Measurements from ENCODE around the gene ITGA4.

DNA sequence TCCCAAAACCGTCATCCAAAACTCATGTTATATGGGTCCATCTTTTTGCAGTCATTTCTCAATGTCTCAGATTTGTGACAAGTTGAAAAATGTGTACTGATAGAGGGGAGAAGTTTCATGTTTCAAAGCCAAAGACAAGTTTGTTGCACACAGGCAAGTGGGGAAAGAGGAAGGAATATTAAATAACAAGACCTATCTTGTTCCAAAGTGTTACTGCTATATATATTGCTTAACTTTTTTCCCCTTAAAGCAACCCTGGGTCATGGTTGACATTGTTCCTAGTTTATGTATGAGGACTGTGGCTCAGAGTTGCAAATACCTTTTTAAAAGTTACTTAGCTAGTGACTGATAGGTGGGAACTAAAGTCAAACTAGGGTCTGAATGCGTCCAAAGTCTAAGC is 1.7 kb downstream of the ITGA4 start:
- TF ChIP-seq, protein P1, sequence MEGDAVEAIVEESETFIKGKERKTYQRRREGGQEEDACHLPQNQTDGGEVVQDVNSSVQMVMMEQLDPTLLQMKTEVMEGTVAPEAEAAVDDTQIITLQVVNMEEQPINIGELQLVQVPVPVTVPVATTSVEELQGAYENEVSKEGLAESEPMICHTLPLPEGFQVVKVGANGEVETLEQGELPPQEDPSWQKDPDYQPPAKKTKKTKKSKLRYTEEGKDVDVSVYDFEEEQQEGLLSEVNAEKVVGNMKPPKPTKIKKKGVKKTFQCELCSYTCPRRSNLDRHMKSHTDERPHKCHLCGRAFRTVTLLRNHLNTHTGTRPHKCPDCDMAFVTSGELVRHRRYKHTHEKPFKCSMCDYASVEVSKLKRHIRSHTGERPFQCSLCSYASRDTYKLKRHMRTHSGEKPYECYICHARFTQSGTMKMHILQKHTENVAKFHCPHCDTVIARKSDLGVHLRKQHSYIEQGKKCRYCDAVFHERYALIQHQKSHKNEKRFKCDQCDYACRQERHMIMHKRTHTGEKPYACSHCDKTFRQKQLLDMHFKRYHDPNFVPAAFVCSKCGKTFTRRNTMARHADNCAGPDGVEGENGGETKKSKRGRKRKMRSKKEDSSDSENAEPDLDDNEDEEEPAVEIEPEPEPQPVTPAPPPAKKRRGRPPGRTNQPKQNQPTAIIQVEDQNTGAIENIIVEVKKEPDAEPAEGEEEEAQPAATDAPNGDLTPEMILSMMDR (IDR thresholded peaks at IDR 0.05): no peak
- TF ChIP-seq POLR2A (IDR thresholded peaks at IDR 0.05; ENCODE audit: low read depth) (no peak), EP300 (IDR thresholded peaks at IDR 0.05) (no peak)

Data from esophagus muscularis mucosa (tissue), 4 donors.